Common myeloid progenitor, CD34-positive (primary cell): ENCODE results near the gene NXNL2.

Experiments
- CTCF ChIA-PET: fragments of 350-600 bp; sonication (Branson Sonifier 250); formaldehyde crosslinking; loops from one replicate; lab custom pipeline; 2021; ENCODE audit warnings: antibody characterized with exemption; lab: Charles Lee
- POLR2A ChIA-PET: fragments of 350-600 bp; sonication (Branson Sonifier 250); formaldehyde crosslinking; loops from one replicate; lab custom pipeline; 2021; ENCODE audit warnings: antibody characterized with exemption; lab: Charles Lee
- DNase-seq, 3 donors: peaks; one replicate each; pipeline versions ENCODE4 v3.0.0 to v3.0.0-alpha.2; 2013
- H3K27ac ChIP-seq, 2 experiments: 1 replicate in 1 of 2; 2 replicates in 1 of 2; pipeline ENCODE4 v1.7.0; 2013; ENCODE audit warnings: inconsistent platforms in 2 of 2, low read length in 2 of 2, mild to moderate bottlenecking in 2 of 2, low read depth in 1 of 2, moderate library complexity in 1 of 2; ENCODE audit not compliant: severe bottlenecking in 2 of 2, insufficient read depth in 1 of 2, poor library complexity in 1 of 2
- H3K27me3 ChIP-seq, 5 experiments: replicated peaks in 2 of 5; 1 replicate in 3 of 5; 2 replicates in 2 of 5; pipeline versions ENCODE4 v1.6.1 to v1.7.0; 2013; ENCODE audit warnings: low read length in 4 of 5, mild to moderate bottlenecking in 2 of 5, moderate library complexity in 2 of 5, inconsistent platforms in 1 of 5; ENCODE audit not compliant: insufficient read depth in 5 of 5, control insufficient read depth in 4 of 5
- H3K36me3 ChIP-seq, 4 experiments: 1 replicate in 2 of 4; 2 replicates in 2 of 4; pipeline versions ENCODE4 v1.6.1 to v1.7.0; 2013; ENCODE audit warnings: low read length in 3 of 4, control low read depth in 1 of 4, mild to moderate bottlenecking in 1 of 4; ENCODE audit not compliant: control insufficient read depth in 4 of 4, insufficient read depth in 4 of 4
- H3K4me1 ChIP-seq, 4 experiments: 1 replicate in 3 of 4; 2 replicates in 1 of 4; pipeline versions ENCODE4 v1.6.1 to v1.7.1; 2013; ENCODE audit warnings: low read length in 3 of 4, mild to moderate bottlenecking in 3 of 4, control low read depth in 1 of 4, inconsistent platforms in 1 of 4, moderate library complexity in 1 of 4; ENCODE audit not compliant: control insufficient read depth in 4 of 4, insufficient read depth in 4 of 4; ENCODE audit errors: control extremely low read depth in 1 of 4
- H3K4me3 ChIP-seq, 7 experiments: 1 replicate in 4 of 7; 2 replicates in 3 of 7; pipeline versions ENCODE4 v1.5.1 to v1.7.0; 2013; ENCODE audit warnings: mild to moderate bottlenecking in 7 of 7, low read length in 6 of 7, moderate library complexity in 6 of 7, inconsistent platforms in 2 of 7, low read depth in 2 of 7, control low read depth in 1 of 7; ENCODE audit not compliant: insufficient read depth in 4 of 7, control insufficient read depth in 1 of 7; ENCODE audit errors: extremely low read depth in 1 of 7
- H3K9me3 ChIP-seq, 5 experiments: 1 replicate in 4 of 5; 2 replicates in 1 of 5; pipeline versions ENCODE4 v1.6.1 to v1.7.1; 2013; ENCODE audit warnings: low read length in 4 of 5, mild to moderate bottlenecking in 2 of 5, inconsistent platforms in 1 of 5, low read depth in 1 of 5, moderate library complexity in 1 of 5; ENCODE audit not compliant: control insufficient read depth in 4 of 5, insufficient read depth in 2 of 5; ENCODE audit errors: control extremely low read depth in 1 of 5
- WGBS: methylation state at CpG from one replicate; pipeline ENCODE4 v1.1.5; 2013; ENCODE audit not compliant: insufficient coverage; 5-methylcytosine and 5-hydroxymethylcytosine counted together

Gene NXNL2

DNA sequence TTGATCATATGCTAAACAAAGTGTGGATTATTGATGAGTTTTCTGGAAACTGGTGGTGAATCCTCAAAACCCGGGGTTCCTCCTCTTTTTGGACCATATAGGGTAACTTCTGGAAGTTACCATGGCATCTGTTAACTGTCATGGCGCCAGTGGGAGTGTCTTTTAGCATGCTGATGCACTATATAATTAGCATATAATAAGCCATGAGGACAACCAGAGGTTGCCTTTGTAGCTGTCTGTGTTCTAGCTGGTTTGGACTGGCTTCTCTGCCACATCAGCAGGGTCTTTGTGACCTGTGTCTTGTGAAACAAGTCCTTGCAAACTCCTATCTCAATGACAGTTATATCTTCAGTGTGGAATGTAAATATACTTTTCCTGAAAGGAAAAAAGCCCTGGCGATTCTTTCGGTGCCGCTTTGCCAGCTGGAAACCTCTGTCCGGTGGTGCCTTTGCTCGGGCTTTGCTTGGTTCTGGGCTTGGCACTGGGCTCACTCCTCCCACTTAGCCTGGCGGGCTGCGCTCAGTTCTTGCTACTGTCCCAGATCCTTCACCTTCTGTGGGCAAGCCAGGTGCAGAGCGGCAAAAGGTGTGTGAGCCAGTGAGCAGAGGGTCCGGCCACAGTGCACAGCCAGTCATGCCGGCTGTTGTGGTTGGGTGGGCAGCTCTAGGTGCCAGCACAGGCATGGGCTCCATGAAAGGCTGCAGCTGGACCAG, 20.4 kb downstream of the NXNL2 start:
- Histone ChIP-seq H3K4me1 (no peaks in the 10 kb centered on the region), H3K4me3 (no peak overlapping the region), H3K36me3 (no peaks in the 10 kb centered on the region), H3K9me3 (no peaks in the 10 kb centered on the region), H3K27me3 (peaks cover 0 to 1% (median 0%) of the 10 kb centered on the region in 5 experiments), H3K27ac (no peak overlapping the region)
- ChIA-PET POLR2A (no interaction called here), CTCF (interaction anchor here (1.2 kb wide), 1 partner anchor 20 kb away, joined by 3 read pairs; the partner anchor contains the start of gene NXNL2)
- 98% methylated on average over 10 of the region's 12 CpGs for WGBS
- no peak for DNase-seq

DNA sequence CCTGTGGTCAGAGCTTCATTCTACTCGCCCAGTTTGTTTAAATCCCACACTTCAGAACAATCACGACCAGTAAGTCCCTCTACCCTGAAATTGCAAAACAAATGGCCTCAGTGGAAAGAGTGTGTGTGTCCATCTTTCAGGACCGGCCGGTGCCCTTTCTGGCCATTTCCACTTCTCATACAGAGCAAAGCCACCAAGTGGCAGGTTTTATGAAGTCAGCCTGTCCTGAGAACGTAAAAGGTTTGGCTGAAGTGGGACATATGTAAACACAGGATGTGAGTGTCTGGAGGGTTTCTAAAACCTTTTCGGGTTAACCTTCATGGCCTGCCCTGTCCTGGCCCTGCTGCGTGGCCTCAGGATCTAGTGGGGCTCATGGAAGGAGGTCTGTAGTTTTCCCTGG, 24.7 kb downstream of the NXNL2 start:
- POLR2A ChIA-PET = no interaction called here
- WGBS = 97% methylated on average over 6 of the region's 7 CpGs
- DNase-seq = no peak
- Histone ChIP-seq H3K4me1 (no peaks in the 10 kb centered on the region), H3K9me3 (no peaks in the 10 kb centered on the region), H3K27me3 (peaks cover 0 to 4% (median 0%) of the 10 kb centered on the region in 5 experiments), H3K27ac (no peak overlapping the region), H3K4me3 (no peak overlapping the region), H3K36me3 (no peaks in the 10 kb centered on the region)
- CTCF ChIA-PET = interaction anchor here (1.3 kb wide), 1 partner anchor 10 kb away, joined by 5 read pairs; no protein-coding TSS in a partner anchor

DNA sequence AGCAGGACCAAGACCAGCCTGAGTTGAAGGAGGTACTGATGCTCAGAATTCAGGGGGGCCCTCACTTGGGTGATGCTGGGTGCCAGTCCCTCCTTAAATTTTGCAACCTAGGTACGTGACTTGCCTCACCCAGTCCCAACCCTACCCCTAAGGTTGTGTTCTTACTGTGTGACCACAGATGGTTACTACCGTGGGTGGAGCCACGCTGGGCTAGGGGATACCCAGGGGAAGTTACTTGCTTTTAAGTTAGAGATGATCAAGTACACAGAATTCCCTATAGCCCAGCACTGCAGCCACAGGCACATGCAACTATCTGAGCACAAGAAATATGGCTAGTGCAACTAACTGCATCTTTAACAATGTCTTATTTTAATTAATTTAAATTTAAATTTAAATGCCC, 32.9 kb downstream of the NXNL2 start:
- ChIA-PET POLR2A (no interaction called here), CTCF (no interaction called here)
- 92% methylated on average over 2 of the region's 3 CpGs for WGBS
- Histone ChIP-seq H3K27me3 (no peaks in the 10 kb centered on the region), H3K4me1 (no peaks in the 10 kb centered on the region), H3K27ac (no peak overlapping the region), H3K4me3 (no peak overlapping the region), H3K9me3 (no peaks in the 10 kb centered on the region), H3K36me3 (no peaks in the 10 kb centered on the region)
- no peak for DNase-seq

DNA sequence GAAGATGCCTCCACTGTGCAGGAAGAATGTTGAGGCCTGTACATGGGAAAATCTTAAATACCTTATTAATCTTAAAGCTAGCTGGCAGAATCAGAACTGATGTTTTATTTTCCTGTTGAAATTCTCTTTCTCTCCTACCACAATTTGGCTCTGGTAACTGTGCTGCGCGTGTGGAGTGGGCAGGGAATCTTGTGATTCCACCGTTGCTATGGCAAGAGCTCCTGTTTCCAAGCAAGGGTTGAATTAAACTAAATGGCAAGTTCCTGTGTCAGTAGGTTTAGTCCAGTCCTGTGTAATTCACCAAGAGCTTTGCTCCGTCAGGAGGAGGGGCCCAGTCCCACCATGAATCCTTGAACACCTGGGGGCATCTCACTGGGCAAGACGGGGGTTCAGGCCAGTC, 36.4 kb downstream of the NXNL2 start:
- WGBS = 100% methylated on average over 3 of the region's 5 CpGs
- H3K27me3 ChIP-seq = no peaks in the 10 kb centered on the region
- no peaks in the 10 kb centered on the region for H3K9me3 ChIP-seq
- ChIA-PET CTCF (interaction anchor here (0.6 to 1.0 kb wide), 2 partner anchors 12 to 122 kb away, joined by 3 read pairs; no protein-coding TSS in a partner anchor), POLR2A (no interaction called here)
- no peak overlapping the region for H3K4me3 ChIP-seq
- H3K4me1 ChIP-seq = peaks cover 0 to 5% (median 2%) of the 10 kb centered on the region in 4 experiments
- H3K36me3 ChIP-seq = no peaks in the 10 kb centered on the region
- no peak for DNase-seq
- H3K27ac ChIP-seq = no peak overlapping the region

DNA sequence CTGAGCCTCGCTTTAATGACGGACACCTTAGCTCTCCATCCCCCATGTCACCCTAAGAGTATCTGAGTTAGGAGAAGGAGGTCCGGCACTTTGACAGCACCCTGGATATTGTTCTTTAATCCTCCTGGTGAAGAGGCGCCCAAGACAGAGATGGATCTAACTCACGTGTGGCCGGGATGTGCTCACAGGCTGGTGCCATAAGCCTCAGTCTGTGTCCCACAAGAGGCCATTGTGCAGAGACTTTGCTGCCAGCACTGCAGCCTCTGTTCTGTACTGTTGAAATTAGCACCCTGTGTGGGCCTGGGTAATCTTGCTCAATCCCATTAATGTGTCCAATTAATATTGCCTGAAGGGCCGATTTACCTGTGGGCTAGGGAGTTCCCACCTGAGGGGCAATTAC, 37.7 kb downstream of the NXNL2 start:
- CTCF ChIA-PET = interaction anchor here (0.6 to 0.9 kb wide), 4 partner anchors 37 to 611 kb away, joined by 3 to 4 read pairs (median 3); no protein-coding TSS in a partner anchor

DNA sequence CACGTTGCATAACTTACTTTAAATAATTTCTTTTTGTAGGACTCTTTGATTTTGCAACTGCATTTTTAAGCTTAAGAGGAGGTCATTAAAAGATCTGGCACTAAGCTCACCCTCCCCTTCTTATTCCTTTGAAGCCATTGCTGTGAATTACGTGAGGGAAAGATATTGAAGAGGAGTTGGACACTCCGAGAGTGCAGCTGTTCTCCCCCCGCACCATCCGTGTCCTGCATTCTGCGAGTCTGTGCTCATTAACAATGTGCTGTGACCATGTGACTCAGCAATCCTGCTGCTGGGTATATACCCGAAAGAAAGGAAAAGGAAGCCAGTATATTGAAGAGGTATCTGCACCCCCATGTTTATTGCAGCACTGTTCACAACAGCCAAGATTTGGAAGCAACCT, 40.0 kb downstream of the NXNL2 start:
- DNase-seq = peak in 2 of 3 donors; percentile 45 to 49
- ChIA-PET CTCF (interaction anchor here (1.1 kb wide), 1 partner anchor 9 kb away, joined by 4 read pairs; no protein-coding TSS in a partner anchor), POLR2A (no interaction called here)
- no peaks in the 10 kb centered on the region for H3K36me3 ChIP-seq
- no peaks in the 10 kb centered on the region for H3K9me3 ChIP-seq
- 0% methylated on average over 2 of the region's 7 CpGs for WGBS
- peaks cover 0 to 10% (median 4%) of the 10 kb centered on the region in 4 experiments for H3K4me1 ChIP-seq
- H3K4me3 ChIP-seq = peak overlapping the region in 2 of 7 experiments; percentile 14 to 33
- H3K27ac ChIP-seq = no peak overlapping the region
- H3K27me3 ChIP-seq = no peaks in the 10 kb centered on the region

More for the DNA sequence above, 37.7 kb downstream of the NXNL2 start:
- Histone ChIP-seq H3K36me3 (no peaks in the 10 kb centered on the region), H3K4me3 (no peak overlapping the region), H3K9me3 (no peaks in the 10 kb centered on the region), H3K27me3 (no peaks in the 10 kb centered on the region), H3K27ac (no peak overlapping the region), H3K4me1 (peaks cover 0 to 5% (median 2%) of the 10 kb centered on the region in 4 experiments)
- no peak for DNase-seq
- WGBS = 98% methylated on average over 7 of the region's 7 CpGs
- POLR2A ChIA-PET = no interaction called here
